Right renal pelvis (tissue), 4 donors: Measurements from ENCODE around the gene GPSM1. TPM values are rescaled to one million over a fixed set of nuclear protein-coding genes. Genes with fewer than 3 reads are reported as not detected.
"Not testable (repeated sequence)": the region's sequence is repeated elsewhere in the genome, so short reads cannot be mapped to it uniquely, and the experiment has no call there.

ENCODE experiments used
- DNase-seq, 4 donors: peaks; one replicate each; pipeline ENCODE4 v3.0.0-alpha.2; 2013; ENCODE audit warnings: low read depth in 4 of 4, low spot score in 3 of 4, missing footprints in 1 of 4
- polyA plus RNA-seq, 4 donors: library from polyadenylated mRNA; unstranded; fragments of 120-200 nt; gene quantifications; one replicate each; pipeline ENCODE4 v1.2.1, GENCODE V29; 2013; ENCODE audit not compliant: insufficient read length in 4 of 4

GPSM1 gene
- polyA plus RNA-seq, 4 donors = 30.6 to 42.3 (median 32.0) TPM

DNA sequence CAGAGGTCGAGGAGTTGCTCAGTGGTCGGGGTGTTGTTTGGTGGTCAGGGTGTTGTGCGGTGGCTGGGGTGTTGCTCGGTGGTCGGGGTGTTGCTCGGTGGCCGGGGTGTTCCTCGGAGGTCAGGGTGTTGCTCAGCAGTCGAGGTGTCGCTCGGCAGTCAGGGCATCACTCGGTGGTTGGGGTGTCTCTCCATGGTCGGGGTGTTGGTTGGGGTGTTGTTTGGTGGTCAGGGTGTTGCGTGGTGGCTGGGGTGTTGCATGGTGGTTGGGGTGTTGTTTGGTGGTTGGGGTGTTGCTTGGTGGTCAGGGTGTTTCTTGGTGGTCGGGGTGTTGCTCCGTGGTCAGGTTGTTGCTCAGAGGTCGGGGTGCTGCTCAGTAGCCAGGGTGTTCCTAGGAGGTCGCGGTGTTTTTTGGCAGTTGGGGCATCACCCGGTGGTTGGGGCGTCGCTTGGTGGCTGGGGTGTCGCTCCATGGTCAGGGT, 11.0 kb upstream of the GPSM1 start:
- no peak for DNase-seq

DNA sequence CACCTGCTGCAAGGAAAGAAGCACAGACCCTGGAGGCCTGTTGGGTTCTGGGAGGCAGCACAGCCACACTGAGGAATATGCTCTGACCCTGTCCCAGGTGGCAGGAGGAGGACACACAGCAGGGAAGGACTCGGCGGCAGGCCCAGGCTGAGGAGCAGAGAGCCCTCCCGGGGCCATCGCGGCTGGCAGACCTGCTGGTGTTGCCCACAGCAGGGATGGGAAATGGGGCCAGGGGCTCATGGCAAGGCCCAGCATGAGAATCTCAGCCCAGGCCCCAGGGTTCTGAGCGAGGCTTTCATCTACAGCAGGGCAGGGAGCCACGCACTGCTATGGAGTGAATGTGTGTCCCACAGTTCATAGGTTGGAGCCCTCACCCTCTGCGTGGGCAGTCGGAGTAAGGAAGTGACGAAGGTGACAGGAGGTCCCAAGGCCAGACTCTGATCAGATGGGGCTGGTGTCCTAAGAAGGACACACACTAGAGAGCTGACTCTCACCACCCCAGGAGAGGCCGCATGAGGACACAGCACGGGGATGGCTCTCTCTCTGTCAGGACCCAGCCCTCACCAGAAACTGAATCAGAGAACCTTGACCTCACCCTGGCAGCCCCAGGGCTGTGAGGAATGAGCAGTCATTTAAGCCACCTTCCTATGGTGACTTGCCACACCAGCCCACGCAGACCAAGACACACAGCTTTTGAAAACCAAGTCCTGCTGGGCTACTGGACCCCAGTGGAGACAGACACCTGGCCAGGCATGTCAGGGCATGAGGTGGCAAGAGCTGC, 10.3 kb upstream of the GPSM1 start:
- no peak for DNase-seq

DNA sequence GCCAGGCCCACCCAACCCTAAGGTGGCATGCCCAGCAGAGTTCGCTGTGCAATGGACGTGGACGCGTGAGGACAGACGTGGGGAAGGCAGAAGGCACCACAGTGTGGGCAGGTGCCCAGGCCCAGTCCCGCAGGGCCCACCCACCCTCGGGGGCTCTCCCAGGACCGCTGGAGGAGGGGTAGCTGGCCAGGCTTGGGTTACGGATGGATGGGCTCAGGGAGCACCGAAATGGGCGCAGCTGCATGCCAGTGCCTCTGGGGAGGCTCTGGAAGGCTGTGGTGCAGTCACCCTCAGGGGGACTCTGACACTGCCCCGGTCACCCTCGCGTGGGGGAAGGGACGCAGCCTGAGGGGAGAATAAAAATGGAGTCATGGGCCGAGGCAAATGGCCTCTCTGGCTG, 9.6 kb upstream of the GPSM1 start:
- no peak for DNase-seq

DNA sequence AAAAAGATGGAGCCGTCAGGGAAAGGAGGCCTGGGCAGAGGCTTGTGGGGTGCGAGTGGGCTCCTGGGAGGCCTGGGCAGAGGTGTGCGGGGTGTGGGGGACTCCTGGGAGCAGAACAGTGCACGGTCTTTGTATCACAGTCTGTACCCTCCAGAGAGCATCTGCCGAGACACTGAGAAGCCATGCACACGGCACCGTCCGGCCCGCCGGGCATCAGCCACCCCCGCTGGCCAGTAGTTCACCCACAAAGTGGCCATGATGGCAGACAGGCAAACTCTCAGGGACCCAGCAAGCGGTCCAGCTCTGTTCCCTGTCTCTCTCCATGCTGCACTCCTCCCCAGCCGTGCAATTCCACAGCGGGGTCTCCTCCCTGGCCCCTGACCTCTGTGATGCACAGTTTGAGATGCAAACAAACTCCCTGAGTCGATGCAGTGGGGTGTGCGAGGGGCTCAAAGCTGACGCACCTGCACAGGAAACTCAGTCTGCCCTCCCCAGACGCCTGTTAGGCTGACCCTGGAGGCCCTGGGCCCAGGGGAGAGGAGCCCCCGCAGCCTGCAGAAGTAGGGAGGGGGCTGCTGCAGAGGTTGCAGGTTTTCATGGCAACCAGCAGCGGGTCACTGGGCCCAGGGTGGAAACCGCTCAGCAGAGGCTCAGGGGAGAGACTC, 9.1 kb upstream of the GPSM1 start:
- no peak for DNase-seq

DNA sequence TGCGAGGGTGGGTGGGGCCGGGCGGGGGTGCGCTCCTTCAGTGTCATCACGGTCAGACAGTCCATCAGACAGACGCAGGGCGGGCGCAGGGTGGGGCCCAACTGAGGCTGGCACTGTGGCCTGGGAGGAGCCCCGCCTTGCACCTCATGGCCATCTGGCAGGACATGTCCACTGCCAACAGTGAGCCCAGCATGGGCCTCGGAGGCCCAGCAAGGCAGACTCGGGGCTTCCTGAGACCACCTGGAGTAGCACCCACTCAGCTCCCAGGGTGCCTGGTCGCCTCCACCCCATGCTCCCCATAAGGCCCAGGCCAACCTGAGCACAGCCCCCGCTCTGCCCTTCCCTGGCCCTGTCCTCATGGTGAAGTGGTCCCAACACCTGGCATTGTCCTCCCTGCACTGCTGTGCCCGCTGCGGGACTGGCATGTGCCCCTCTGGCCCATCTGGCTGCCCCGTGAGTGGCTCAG, 8.5 kb upstream of the GPSM1 start:
- no peak for DNase-seq

DNA sequence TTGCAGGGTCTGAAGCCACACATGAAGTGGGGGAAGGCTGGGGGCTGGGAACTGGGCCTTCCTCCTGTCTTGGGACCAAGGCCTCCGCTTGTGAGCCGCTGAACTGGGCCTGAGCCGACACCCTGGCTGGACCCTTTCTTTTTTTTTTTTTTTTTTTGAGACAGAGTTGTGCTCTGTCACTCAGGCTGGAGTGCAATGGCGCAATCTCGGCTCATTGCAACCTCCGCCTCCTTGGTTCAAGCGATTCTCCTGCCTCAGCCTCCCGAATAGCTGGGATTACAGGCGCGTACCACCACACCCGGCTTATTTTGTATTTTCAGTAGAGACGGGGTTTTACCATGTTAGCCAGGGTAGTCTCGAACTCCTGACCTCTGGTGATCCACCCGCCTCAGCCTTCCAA, 8.1 kb upstream of the GPSM1 start:
- not testable (repeated sequence) for DNase-seq

DNA sequence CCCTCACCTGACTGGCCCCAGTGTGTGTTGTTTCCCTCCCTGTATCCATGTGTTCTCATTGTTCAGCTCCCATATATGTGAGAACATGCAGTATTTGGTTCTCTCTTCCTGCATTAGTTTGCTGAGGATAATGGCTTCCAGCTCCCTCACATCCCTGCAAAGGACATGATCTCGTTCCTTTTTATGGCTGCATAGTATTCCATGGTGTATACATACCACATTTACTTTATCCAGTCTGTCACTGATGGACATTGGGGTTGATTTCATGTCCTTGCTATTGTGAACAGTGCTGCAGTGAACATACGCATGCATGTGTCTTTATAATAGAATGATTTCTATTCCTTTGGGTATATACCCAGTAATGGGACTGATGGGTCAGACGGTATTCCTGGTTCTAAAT, 7.4 kb upstream of the GPSM1 start:
- not testable (repeated sequence) for DNase-seq

DNA sequence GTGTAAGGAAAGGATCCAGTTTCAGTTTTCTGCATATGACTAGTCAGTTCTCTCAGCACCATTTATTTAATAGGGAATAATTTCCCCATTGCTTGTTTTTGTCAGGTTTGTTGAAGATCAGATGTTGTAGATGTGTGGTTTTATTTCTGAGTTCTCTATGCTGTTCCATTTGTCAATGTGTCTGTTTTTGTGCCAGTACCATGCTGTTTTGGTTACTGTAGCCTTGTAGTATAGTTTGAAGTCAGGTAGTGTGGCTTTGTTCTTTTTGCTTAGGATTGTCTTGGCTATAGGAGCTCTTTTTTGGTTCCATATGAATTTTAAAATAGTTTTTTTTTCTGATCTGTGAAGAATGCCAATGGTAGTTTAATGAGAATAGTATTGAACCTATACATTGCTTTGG, 6.4 kb upstream of the GPSM1 start:
- DNase-seq = not testable (repeated sequence)

DNA sequence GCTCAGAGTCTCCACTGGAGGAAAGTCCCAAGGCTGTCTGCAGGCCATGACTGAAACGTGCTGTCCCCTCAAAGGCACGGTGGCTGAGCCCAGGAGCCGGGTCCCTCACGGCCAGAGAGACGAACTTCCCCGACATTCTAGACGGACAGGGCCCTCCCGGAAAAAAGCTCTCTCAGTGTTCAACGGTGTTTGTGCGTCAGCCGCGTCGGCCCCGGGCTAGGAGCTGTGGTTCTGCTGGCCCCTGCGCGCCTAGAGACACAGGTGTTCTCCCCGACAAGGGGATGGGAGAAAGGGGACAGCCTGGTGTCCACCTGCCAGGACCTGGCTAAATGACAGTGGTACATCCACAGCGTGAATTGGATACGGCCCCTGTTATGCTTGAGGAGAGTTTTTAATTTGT, 5.8 kb upstream of the GPSM1 start:
- no peak for DNase-seq

DNA sequence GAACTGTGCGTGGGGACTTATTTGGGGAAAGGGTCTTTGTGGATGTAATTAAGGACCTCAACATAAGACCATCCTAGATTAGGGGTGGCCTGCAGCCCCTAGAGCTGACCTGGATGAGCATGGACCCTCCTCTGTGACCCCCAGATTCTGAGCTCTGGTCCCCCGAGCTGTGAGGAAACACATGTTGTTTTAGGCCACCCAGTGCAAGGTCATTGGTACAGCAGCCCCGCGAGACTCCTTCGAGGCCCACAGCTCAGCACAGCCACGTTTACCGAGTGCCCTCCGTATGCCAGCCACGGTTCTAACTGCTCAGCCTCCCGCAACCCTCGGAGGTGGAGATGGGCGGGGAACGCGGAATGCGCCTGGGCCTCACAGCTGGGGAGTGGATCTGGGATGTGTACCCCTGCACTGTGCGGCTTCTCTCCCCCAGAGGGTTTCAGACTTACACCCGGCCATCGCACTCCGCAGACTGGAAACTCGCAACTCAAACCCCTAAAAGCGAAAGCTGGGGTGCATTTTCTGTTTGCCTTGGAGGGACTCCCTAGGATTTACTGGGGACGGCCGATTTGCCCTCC, 4.5 kb upstream of the GPSM1 start:
- DNase-seq = no peak

DNA sequence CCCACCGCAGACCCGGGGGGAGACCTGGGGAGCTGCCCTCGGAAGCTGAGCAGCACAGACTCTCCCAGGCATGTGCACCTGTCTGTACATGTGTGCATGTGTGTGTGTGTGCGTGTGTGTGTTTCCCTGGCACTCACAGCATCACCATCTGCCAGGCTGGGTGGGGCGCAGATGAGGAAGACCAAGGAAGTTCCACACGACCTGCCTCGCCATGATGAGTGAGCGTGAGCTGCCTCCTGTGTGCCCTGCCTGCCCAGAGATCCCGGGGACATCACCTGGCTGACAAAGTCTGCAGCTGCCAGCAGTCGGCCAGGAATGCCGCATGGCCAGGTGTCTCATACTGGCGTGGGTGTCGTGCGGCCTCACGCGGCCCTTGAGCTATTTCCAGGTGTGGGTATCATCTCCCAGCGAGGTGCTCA, 4.0 kb upstream of the GPSM1 start:
- no peak for DNase-seq

DNA sequence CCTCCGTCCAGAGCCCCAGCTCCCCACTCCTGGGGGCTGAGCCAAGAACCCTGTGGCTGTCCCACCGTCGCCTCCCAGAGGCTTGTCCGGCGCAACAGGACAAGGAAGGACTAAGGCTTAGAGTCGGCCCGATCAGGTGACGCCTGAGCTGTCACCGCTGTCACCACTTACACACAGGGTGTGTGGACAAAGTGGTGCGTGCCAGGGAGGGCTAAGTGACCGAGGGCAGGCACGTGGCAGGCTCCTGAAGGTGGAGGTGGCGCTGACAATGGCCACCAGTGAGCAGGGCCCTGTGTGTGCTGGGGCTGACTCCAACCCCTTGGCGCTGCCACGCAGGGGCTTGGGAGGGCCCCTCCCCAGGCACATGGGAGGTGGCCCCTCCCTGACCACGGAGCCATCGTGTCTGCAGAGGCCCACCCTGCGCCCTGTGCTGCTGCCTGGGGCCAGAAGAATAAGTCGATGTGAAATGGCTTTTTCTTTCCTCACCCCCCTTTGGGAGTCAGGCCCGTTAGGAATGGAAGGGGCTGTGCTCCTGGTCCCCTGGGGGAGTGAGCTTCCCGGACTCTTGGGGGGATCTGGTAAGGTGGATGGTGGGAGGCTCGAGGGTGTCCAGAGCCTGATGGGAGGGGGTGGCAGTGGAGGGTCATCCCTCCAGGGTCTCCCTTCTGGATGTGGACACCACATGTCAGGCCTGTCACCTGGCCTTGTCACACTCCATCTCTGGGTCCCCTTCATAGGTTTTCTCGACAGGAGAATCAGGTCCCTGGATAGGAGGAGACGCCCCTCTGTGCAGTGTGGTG, 2.6 kb upstream of the GPSM1 start:
- no peak for DNase-seq

DNA sequence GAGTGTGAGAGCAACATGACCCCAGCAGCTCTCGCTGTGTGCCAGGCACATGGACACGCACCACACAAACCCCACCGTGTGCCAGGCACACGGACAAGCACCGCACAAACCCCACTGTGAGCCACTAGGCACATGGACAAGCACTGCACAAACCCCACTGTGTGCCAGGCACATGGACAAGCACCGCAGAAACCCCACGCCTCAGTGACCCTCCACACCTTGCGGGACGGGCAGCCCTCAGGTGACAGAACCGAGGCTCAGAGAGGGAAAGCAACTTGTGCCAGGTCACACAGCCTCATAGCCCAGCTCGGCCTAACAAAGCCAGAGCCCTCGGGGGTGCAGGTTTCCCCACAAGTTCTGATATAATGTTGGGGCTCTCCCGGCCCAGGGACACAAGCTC, 2.0 kb upstream of the GPSM1 start:
- DNase-seq = no peak

DNA sequence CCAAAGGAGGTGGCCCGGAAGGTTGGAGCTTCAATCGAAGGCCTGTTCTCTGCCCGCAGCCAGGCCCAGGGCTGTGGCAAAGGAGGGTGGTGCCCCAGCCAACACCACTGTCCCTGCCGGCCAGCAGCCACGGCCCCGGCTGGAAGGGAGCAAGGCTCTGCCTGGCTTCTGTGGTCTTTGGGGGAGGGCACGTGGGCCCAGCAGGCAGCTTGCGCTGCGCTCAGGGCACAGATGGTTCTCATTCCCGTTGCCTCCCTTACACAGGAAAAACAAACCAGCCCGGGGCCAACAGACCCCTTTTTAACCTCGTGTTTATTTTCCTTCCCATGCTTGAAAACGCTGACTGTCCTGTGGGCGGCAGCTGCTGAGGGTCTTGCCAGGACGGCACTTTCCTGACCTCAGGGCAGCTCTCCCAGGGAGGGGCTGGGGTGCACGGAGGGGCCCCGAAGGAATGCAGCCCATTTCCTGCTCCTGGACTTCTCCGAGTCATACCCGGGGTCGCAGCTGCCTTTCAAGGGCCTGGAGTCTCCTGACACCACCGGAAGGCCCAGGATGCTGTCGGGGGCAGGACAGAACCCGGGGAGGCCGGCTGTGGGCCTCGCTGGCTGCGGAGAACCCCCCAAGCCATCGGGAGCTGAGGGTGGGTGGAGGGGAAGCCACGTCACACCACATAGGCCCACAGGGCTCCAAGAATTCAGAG, 1.1 kb upstream of the GPSM1 start:
- no peak for DNase-seq

DNA sequence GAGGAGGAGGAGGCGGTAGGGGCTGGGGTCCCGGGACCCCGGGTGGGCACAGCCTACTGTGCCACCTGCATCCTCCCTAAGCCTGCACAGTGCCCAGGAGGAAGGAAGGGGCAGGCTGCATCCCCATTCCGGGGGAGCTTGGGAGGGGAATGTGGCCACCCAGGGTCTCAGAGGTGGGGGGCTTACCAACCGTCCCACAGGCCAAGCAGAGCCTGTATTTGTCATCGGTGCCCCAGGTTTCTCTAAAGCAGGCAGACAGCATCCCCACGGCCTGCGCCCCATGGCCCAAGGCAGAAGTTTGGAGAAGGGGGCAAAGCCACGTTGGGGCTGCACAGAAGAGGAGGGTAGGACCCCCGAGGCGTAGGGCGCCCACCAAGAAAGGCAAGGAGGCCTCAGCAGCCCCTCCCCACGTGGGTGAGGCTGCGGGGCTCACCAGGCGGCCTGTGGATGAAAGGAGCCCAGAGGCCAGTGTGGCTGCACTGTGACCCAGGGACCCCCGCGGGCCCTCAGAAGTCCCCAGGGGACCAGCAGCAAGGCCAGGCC, 507 bp upstream of the GPSM1 start:
- DNase-seq = no peak

DNA sequence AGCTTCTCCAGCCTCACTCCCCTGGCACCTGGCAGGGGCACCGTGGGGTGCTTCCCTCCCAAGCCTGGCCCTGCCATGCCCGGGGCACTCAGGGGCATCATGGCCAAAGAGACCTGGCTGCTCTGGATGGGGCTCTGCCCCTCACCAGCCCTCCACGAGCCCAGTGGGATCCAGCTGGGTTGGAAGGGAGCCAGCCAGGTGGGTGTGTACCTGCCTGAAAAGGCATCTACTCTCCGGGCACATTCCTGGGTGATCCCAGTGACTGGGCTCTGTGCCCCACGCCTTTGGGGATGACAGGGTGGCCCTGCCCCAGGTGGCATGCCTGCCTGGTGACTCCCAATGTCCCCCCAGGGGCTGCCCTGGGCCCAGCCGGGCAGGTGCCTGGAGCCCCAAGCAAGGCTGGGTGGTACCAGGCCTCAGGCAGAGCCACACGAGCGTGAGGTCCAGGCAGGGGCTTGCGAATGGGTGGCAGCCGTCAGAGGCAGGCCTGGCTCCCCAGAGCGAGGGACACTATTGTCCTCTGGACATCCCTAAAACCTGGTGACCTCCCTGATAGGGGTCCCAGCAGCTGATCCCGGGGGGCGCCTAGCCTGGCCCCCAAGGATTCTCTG, 777 bp downstream of the GPSM1 start:
- no peak for DNase-seq

DNA sequence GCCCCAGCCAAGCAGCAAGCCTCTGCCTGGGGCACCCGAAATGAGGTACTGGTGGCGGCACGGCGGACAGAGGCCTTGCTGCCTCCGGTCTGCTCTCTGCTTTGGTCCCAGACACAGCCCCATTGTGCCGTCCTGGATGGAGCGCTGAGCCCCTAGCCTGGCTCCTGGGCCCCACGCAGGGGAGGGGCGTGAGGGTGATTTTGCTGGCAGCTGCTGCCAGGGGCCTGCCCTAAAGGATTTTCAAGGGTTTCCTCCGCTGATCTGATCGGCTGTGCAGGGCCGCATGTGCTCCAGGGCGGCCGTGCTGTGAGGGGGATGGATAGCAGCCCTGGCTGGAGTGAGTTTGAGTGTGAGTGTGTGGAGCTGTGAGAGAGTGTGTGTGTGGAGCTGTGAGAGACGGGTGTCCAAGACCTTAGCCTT, 1.3 kb downstream of the GPSM1 start:
- no peak for DNase-seq

DNA sequence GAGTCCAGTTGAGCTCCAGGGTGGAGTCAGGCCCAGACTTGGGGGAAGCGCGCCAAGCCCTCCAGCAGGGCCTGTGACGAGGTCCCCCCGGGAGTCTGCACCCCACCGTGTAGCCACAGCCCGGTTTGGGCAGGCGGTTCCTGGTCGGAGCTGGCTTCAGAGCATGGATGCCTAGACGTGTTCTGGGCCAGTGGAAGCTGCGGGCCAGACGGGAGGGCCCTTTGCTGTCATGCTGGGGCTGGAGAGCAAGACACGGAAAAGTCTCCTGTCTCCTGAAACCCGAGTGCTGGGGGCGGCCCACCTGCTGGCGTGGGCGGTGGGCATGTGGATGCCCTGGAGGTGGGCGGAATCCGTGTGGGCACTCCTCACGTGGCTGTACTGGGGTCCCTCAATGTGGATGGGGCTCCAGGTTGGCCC, 1.9 kb downstream of the GPSM1 start:
- no peak for DNase-seq

DNA sequence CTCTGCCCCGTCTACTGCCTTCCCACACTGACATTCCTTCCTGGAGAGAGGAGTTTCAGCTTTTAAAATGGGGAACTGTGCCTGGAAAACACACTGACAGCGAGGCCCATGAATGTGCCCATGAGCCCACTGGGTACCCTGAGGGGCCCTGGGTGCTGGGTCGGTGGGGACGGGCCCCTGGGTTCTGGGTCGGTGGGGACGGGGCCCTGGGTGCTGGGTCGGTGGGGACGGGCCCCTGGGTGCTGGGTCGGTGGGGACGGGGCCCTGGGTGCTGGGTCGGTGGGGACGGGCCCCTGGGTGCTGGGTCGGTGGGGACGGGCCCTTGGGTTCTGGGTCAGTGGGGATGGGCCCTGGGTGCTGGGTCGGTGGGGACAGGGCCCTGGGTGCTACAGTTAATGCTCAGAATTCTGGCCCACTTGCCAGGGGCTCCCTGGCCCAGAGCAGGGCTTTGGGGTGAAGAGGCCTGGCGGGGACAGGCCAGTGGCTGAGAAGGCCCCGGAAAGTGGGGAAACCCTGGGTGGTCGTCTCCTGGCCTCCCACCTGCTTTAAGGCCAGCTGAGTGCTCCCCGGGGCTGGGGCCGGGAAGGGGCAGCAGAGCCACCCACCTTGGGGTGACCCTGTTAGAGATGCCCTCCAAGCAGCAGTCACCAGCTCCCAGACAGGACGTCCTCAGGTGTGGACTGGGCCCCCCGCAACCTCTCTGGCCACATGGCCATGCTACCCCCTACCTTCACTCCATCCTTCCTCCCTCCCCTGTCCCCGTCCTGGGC, 2.5 kb downstream of the GPSM1 start:
- no peak for DNase-seq
